Measurements from ENCODE around the gene GLIPR2.

Gene GLIPR2

DNA sequence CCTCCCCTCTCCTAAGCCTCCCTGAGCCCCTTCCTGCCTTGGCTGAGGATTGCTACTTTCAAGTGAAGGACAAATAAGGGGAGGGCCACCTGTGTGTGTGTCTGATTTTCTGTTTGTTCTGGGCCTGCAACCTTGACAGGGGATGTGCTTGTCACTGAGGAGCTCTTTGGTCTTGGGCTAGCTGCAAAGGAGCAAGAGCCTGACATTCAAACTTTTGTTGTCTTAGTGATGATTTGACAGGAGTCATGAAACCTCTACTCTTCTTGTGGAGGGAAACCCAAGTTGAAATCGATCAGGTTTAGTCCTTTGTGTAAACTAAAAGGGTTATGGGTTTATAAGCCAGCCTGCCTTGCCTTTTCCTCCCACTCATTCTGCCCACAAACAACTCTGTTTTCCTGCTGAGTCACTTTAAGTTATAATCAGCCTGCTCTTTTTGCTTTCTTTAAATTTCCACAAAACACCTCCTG, 71.0 kb downstream of the GLIPR2 start:
- no peak for DNase-seq

- DNase-seq = no peak
These were observed 72.2 kb downstream of the GLIPR2 start for GRCh38 chr9:36208521-36209253.

DNA sequence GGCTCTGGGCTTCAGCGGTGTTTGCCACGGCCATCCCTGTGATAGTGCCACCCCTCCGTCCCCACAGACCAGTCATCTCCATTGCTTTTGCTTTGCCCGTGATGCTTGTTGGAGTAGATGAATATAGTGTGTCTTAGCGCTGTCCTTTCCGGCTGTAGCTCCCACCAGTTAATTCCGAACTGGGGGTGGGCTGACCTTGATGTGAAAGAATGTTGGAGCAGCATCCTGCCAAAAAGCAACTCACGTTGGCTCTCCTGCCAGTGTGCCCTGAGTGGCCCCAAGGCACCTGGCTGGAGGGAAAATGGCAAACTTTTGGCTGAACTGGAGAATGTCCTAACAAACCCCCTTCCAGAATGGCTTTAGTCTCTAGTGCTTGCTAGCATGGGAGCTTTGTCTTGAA, 74.2 kb downstream of the GLIPR2 start:
- DNase-seq = no peak

GRCh38 chr9:36211510-36211909, 75.0 kb downstream of the GLIPR2 start:
- DNase-seq = no peak

- no peak for DNase-seq
These were observed 76.9 kb downstream of the GLIPR2 start for GRCh38 chr9:36213387-36213786.
